Measurements from ENCODE around the gene YY1.

YY1 gene

DNA sequence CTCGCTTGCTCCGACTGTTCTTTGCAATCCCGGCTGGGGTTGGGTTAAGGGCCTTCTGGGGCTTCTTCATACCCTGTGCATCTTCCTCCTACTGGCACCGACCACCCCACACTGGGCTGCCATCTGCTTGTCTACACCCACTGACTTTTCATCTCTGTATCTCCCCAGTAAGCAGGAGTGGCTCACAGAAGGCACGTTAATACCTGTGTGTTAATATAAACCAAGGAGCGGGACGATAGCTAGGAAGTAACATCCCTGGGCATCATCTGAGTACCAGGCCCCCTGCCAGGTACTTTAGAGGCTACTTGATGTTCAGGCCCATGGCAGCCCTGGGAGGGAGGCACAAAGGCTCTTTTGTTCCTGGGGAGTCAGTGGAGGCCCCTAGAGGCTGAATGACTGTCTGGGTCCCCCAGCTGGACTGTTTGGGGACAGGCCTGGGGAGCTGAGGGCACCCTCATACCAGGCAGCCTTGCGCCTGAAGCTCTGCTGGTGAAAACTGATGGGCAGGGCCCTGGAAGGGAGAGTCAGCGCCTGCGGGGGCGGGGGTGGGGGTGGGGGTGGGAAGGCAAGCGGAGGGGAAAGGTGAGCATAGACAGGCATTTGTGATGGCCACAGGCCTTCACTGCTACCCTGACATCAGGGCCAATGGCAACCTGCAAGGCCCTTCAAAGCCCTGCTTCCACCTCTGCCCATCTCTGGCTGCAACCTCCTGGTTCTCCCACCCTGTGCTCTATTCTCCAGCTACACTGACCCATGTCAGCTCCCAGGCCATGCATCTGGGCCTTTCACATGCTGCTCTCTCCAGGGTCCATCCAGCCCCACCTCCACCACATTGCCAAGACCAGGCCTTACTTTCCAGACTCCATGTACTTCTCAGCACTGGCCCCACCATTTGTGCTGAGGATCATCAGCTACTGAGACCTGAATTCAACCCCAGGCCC is 45.3 kb upstream of the YY1 start:
- Histone ChIP-seq H3K36me3 (ENCODE audit: control insufficient read depth, insufficient read depth, low read length) (no peaks in the 10 kb centered on the region), H3K27me3 (replicated peaks; ENCODE audit: control insufficient read depth, insufficient read depth, low read length) (no peaks in the 10 kb centered on the region), H3K4me3 (replicated peaks; ENCODE audit: low read depth, low read length) (peak overlapping the region; percentile 41; the same call in 1 of the 2 replicates)
- TF ChIP-seq, protein P1, sequence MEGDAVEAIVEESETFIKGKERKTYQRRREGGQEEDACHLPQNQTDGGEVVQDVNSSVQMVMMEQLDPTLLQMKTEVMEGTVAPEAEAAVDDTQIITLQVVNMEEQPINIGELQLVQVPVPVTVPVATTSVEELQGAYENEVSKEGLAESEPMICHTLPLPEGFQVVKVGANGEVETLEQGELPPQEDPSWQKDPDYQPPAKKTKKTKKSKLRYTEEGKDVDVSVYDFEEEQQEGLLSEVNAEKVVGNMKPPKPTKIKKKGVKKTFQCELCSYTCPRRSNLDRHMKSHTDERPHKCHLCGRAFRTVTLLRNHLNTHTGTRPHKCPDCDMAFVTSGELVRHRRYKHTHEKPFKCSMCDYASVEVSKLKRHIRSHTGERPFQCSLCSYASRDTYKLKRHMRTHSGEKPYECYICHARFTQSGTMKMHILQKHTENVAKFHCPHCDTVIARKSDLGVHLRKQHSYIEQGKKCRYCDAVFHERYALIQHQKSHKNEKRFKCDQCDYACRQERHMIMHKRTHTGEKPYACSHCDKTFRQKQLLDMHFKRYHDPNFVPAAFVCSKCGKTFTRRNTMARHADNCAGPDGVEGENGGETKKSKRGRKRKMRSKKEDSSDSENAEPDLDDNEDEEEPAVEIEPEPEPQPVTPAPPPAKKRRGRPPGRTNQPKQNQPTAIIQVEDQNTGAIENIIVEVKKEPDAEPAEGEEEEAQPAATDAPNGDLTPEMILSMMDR (IDR thresholded peaks at IDR 0.05; ENCODE audit: insufficient read depth, low read length, poor library complexity, severe bottlenecking) = peak; percentile 13
- DNase-seq (ENCODE audit: extremely low read depth, insufficient read length) = no peak

DNA sequence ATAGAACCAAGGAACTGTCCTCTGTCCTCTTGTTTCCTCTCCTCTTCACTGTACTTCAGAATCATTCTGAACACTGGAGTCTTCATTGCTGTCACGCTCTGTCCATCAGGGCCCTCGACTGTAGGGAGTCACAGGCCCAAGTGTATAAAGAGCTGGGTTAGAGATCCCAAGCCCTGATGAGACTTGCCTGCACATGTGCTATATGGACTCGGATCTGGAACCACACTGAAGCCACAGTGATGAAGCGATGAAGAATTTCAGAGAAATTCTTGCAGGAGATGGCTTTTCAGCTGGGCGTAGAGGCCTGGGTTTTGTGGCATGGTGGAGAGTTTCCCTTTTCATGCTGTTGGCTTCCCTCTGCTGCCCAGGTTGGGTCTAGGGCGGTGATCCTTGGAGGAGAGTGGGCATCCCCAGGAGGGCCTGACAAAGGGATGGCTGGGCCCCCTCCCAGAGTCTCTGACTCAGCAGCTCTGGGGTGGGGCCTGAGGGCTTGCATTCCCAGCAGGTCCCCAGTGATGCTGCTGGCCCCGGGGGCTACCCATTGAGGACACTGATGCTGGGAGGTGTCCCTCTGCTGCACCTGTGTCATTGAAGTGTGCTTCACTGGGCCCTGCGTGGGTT is 39.6 kb upstream of the YY1 start:
- H3K4me3 ChIP-seq (replicated peaks; ENCODE audit: low read depth, low read length) = no peak overlapping the region
- TF ChIP-seq, protein P1 (IDR thresholded peaks at IDR 0.05; ENCODE audit: insufficient read depth, low read length, poor library complexity, severe bottlenecking) = no peak
- DNase-seq (ENCODE audit: extremely low read depth, insufficient read length) = no peak
- H3K27me3 ChIP-seq (replicated peaks; ENCODE audit: control insufficient read depth, insufficient read depth, low read length) = no peaks in the 10 kb centered on the region
- no peaks in the 10 kb centered on the region for H3K36me3 ChIP-seq (ENCODE audit: control insufficient read depth, insufficient read depth, low read length)

DNA sequence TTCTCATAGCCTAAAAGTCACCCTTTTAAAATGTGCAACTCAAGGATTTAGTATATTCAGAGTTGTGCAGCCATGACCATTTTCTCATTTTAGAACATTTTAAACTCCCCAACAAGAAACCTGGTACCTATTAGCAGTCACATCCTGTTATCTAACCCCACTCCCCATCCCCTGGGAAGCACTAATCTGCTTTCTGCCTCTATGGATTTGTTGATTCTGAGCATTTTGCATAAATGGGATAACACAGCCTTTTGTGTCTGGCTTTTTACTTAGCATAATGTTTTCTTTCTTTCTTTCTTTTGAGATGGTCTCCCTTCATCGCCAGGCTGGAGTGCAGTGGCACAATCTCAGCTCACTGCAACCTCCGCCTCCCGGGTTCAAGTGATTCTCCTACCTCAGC is 38.6 kb upstream of the YY1 start:
- Histone ChIP-seq H3K4me3 (replicated peaks; ENCODE audit: low read depth, low read length) (no peak overlapping the region), H3K36me3 (ENCODE audit: control insufficient read depth, insufficient read depth, low read length) (no peaks in the 10 kb centered on the region), H3K27me3 (replicated peaks; ENCODE audit: control insufficient read depth, insufficient read depth, low read length) (no peaks in the 10 kb centered on the region)
- TF ChIP-seq, protein P1 (IDR thresholded peaks at IDR 0.05; ENCODE audit: insufficient read depth, low read length, poor library complexity, severe bottlenecking) = no peak
- DNase-seq (ENCODE audit: extremely low read depth, insufficient read length) = no peak

DNA sequence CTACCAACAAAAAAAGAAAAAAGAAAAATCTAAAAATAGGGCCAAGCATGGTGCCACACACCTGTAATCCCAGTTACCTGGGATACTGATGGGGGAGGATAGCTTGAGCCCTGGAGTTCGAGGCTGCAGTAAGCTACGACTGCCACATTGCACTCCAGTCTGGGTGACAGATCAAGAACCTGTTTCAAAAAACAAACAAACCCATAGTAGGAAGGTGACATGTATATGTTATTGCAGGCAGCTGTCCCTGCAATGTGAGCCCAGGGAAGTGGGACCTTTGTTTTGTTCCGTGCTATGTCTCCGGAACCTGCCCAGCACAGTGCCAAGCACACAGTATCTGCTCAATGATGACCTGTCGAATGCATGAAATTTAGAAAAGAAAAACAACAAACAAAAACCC is 37.2 kb upstream of the YY1 start:
- H3K36me3 ChIP-seq (ENCODE audit: control insufficient read depth, insufficient read depth, low read length) = no peaks in the 10 kb centered on the region
- no peak overlapping the region for H3K4me3 ChIP-seq (replicated peaks; ENCODE audit: low read depth, low read length)
- no peak for DNase-seq (ENCODE audit: extremely low read depth, insufficient read length)

DNA sequence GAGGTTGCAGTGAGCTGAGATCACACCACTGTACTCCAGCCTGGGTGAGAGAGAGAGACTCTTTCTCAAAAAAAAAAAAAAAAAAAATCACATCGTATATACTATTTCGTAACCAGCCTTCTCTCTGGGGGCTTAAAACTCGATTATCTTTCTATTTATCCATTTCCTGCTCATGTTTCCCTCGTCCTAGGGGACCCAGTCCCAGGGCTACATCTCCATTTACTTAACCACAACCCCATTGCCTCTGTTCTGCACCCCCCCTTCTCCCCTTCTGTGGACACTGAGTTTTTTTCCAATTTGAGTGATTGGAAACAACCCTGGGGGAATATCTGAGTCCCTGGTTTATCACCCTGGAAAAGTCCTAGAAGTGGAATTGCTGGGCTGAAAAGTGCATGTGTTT is 36.2 kb upstream of the YY1 start:
- no peak for DNase-seq (ENCODE audit: extremely low read depth, insufficient read length)
- H3K4me3 ChIP-seq (replicated peaks; ENCODE audit: low read depth, low read length) = no peak overlapping the region
- H3K27me3 ChIP-seq (replicated peaks; ENCODE audit: control insufficient read depth, insufficient read depth, low read length) = no peaks in the 10 kb centered on the region
- TF ChIP-seq, protein P1 (IDR thresholded peaks at IDR 0.05; ENCODE audit: insufficient read depth, low read length, poor library complexity, severe bottlenecking) = no peak
- H3K36me3 ChIP-seq (ENCODE audit: control insufficient read depth, insufficient read depth, low read length) = no peaks in the 10 kb centered on the region

More for the DNA sequence above, 37.2 kb upstream of the YY1 start:
- TF ChIP-seq, protein P1 (IDR thresholded peaks at IDR 0.05; ENCODE audit: insufficient read depth, low read length, poor library complexity, severe bottlenecking) = no peak
- H3K27me3 ChIP-seq (replicated peaks; ENCODE audit: control insufficient read depth, insufficient read depth, low read length) = no peaks in the 10 kb centered on the region

All from GM06990 (cell line).